H4 (cell line): Measurements from ENCODE around the gene SLC17A3. TPM values are rescaled to one million over a fixed set of nuclear protein-coding genes. Genes with fewer than 3 reads are reported as not detected.

Experiments
- DNase-seq: peaks from one replicate; pipeline ENCODE4 v3.0.0-alpha.2; 2015; ENCODE audit warnings: low spot score
- total RNA-seq: library from RNA; depleted of rRNA; stranded (reverse); fragments of >200 nt; shearing (Covaris generic); gene quantifications from 2 replicates; pipeline ENCODE4 v1.2.3, GENCODE V29; 2014

The SLC17A3 gene
- total RNA-seq, 1 experiment from 2014 or later, result 0.39 TPM

DNA sequence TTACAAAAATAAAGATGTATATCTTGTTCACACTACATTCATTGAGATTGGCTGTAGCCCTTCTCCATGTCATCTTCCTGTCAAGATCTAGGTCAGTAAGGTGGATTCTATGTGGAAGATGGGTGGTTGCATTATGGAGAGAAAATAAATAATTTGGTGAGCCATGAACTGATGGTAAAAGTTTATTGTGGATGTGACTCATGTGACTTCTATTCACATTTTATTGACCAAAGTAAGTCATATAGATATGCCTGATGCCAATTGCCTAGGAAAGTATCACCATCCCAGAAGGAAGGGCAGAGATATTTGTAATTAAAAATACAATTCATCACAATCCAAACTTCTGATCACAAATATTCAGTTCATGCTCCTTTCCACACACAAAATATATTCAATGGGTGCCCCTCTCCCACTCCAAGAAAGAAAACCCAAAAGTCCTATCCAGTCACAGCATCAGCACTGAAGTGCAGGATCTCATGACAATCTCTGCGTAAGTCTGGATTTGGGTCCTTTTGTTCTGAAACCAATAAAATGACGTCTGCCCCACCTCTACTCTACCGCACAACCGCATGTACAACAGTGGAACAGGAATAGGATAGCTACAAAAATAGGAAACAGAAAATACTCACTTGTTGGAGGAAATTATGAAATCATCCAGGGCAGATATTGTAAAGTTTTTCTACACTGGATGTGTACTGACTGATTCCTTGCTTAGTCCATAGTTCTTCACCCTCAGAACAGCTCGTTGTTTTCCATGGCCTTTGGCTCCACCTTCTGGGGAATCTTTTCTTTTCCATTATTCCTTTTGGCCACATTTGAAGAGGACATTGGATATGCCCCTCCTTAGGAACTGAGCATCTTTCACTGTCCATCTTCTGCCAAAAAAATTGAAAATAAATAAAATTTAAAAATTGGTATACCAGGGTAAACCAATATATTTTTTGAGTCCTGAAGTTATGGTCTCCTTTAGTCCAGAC, 16.1 kb upstream of the SLC17A3 start:
- peak; percentile 43 for DNase-seq

DNA sequence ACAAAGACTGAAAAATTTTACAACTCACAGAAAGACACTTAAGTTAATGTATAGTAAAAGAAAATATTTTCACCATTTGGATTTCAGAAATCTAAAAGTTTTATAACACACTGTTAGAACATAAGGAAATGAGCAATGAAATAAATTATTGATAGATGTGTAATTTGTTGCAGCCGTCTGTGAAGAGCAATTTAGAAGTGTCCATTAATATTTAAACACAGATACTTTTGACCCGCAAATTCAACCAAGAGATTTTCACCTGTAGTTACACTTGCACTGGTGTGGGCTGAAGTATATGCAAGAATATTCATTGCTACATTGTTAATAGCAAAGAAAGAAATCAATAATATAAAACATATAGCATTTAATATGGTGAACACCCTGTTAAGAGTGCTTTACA, 14.6 kb upstream of the SLC17A3 start:
- no peak for DNase-seq

DNA sequence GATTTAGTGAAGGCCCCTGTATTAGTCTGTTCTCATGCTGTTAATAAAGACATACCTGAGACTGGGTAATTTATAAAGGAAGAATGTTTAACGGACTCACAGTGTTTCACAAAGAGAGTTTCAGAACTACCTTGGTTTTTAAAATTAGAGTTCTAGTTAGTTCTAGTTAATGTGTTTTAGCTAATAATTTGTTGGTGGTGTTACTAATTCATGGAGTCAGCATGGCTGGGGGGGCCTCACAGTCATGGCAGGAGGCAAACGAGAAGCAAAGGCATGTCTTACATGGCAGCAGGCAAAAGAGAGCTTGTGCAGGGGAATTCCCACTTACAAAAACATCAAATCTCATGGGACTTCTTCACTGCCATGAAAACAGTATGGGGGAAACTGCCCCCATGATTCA, 12.0 kb upstream of the SLC17A3 start:
- no peak for DNase-seq

- peak; percentile 7 for DNase-seq
Observed at GRCh38 chr6:25883991-25884390, 9.9 kb upstream of the SLC17A3 start.

DNA sequence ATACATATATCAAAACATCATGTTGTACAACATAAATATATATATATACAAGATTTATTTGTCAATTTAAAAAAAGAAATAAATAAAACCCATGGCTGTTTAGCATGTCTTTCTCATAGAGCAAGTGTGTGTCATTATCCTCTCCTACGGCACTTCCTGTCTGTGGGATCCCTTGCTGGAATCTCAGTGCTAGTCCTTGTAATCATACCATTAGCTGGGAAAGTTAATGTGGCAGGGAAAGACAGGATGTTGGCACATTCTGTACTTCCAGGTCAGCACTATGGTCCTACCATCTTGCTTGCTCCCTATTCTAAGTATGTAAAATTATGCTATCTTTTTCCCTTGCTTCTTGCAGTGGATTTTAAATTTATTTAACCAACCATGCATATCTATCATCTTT, 9.5 kb upstream of the SLC17A3 start:
- DNase-seq, result peak; percentile 37

GRCh38 chr6:25882051-25882496, 8.0 kb upstream of the SLC17A3 start:
- no peak for DNase-seq

DNA sequence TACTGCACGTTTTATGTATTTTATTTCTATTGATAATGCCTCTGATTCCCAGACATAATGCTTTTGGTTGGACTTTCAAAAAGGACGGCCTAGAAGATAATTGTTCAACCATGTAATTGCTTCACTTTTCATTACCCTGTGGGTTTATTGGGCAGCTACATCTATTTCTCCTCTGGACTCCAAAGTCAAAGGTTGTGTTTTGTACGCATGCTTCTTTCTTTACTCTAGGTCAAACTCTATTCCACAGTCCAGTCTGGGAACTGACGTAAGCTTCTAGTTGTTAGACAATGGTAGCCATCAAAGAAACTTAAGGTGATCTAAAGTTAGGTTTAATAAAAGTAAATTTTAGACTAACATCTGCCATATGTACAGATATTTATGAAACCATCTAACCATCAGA, 6.6 kb upstream of the SLC17A3 start:
- no peak for DNase-seq

DNA sequence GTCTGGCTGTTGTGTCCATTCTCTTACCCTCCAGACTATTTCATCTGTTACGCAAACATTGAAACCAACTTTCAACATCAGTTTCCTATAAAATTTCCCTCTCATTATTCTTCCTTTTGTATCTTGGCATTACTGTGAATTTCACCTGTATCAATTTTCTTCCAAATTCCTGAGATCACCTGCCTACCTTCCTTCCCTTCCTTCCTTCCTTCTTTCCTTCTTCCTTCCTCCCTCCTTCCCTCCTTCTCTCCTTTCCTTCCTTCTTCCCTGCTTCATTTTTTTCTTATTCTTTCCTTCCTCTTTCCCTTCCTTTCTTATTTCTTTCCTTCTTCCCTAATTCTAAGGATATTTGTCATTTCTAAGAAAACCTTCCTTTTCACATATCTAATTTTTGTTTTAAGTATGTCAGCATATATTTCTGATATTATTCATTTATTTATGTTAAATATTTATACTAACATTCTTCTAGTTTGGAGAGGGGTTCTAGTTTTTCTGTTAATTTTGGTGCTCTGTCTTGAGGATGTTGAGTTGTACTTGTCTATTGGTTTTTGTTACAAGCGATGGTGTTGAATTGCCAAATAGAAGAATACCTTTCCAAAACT, 4.8 kb upstream of the SLC17A3 start:
- no peak for DNase-seq

DNA sequence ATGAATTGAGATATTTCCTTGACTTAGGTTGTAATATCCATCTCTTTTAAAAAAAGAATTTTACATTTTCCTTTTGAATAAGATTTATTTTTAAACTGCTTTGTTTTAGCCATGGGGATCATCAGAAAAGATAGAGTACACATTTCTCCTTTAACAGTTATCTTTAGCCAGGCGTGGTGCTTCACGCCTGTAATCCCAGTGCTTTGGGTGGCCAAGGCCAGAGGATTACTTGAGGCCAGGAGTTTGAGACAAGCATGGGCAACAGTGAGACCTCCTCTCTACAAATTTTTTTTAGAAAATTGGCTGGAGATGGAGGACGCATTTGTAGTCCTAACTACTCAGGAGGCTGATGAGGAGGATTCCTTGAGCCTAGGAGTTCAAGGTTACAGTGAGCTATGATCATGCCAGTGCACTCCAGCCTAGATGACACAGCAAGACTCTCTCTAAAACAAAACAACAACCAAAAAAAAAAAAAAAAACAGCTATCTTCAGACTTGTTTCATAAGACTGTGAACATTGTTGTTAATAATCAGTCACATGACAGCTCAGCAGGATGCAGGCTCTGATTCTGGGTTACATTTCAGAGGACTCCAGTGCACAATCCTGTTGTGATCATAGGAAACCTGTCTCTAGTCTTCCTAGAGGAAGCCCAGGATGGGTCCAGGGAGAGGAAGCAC, 2.0 kb upstream of the SLC17A3 start:
- no peak for DNase-seq

- DNase-seq, result no peak
Observed at GRCh38 chr6:25875563-25875905, 1.5 kb upstream of the SLC17A3 start.

DNA sequence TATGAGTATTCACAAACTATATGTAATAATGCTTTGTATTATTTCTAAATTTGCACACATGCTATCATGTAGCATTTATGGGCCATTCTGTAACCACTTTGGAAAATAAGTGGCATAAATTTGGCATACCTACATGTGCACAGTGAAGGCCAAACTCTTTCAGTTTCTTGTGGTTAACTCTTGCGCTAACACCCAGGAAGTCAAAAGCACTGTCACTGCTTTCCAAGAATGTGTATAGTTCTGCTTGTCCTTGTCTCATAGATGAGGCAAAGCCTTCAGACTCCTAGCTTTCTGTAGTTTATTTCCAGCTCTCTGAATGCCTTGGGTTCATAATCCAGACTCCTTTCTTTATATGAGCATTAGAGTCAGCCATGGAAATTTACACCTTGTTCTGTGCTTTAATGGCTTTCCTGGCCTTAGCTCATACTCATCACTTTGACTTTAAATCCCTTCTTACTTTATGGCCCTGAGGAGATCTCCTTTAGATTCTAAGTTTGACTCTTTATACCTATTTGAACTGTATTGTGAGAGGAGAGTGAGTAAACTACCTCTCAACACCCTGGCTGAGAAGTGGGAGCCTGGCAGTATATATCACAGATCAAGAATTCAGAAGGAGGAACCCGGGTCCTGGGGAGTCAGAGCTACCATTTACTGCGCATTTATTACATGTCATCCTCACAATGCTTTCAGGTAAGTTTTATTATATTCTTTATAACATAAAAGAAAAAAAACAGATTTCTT, 949 bp upstream of the SLC17A3 start:
- no peak for DNase-seq

- DNase-seq, result no peak
Observed at GRCh38 chr6:25872814-25873213, 1.2 kb downstream of the SLC17A3 start.

DNA sequence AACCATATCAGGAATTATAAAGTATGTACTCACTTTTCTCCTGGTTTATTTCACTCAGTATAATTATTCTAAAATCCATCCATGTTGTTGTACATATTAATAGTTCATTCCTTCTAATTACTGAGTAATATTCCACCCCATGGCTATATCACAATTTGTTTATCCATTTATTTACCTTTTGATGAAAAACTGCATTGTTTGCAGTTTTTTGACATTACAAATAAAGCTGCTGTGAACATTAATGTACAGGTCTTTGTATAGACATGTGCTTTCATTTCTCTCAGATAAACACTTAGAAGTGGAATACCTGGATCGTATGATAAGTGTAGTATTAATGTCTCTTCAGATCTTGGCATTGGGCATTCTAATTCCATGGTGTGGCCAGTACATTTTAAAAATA, 4.2 kb downstream of the SLC17A3 start:
- DNase-seq, result no peak

GRCh38 chr6:25868436-25869183, 5.4 kb downstream of the SLC17A3 start:
- DNase-seq, result peak; percentile 21

DNA sequence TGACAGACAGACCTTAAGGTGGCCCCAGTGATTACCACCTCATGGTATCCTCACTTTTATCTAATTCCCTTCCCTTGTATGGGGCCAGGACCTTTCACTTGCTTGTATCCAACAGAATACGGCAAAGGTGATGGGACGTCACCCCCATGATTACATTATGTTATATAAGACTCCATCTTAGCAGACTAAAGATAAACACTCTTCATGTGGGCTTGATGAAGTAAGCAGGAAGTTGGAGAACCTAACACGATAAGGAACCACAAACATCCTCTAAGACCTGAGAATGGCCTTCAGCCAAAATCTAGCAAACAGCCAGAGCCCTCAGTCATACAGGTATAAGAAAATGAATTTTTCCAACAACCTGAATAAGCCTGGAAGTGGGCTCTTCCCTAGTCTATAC, 8.0 kb downstream of the SLC17A3 start:
- peak; percentile 76 for DNase-seq

DNA sequence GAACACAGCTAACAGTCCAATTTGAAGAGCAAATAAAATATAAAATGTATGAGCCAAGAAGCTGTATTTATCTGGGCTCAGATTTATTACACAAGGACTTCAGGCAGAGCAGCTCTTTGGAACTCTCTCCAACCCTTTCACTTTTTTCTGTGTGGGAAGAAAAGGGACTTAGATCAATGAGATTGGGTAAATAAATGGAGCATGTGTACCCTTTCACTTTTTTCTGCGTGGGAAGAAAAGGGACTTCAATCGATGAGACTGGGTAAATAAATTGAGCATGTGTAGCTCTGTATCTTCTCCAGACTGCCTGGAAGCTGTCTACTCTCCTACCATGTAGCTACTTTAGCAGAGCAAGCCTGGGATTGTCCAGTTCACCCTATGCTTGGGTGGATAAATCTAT, 10.7 kb downstream of the SLC17A3 start:
- DNase-seq, result no peak

DNA sequence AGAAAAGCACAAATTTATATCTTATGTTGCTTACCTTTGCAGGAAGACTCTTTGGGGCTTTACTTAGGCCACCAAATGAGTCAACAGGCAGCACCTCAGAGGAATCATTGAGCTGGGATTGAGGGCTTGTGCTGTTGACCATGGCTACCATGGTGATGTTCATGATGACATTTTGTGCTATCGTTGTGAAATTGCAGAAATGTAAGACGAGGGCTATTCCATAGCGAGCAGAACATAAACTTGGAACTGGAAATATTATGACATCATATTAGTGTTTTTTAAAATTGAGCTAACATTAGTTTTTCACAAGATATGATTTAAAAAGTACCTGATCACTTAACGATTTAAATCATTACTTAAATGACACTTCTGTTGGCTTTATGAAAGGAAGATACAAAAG, 11.8 kb downstream of the SLC17A3 start:
- DNase-seq, result no peak

DNA sequence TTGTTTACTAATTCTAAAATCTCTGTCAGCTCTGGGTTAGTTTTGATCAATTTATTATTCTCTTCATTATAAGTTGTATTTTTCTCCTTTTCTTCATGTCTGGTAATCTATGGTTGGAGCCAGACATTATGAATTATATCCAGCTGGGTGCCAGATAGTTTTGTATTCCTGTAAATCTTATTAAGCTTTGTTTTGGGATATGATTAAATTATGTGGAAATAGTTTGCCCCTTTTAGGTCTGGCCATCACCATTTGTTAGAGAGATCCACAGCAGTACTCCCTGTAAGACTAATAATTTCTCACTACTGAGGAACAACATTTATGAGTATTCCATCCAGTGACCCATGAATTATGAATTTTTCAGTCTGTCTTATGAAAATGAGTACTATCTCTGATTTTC, 21.3 kb downstream of the SLC17A3 start:
- no peak for DNase-seq

DNA sequence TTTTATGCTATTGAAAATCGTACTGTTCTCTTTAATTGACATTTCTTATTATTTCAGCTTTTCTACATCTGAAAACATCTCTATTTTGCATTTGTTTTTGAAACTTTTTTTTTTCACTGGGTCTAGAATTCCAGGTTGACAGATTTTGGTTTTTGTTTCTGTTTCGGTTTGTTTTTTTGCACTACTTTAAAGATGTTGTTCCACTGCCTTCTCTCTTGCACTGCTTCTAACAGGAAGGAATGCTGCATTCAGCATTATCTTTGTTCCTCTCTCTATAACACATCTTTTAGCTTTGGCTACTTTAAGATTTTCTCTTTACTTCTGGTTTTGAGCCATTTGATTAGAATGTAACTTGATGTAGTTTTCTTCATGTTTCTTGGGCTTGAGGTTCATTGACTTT, 22.1 kb downstream of the SLC17A3 start:
- DNase-seq, result no peak

DNA sequence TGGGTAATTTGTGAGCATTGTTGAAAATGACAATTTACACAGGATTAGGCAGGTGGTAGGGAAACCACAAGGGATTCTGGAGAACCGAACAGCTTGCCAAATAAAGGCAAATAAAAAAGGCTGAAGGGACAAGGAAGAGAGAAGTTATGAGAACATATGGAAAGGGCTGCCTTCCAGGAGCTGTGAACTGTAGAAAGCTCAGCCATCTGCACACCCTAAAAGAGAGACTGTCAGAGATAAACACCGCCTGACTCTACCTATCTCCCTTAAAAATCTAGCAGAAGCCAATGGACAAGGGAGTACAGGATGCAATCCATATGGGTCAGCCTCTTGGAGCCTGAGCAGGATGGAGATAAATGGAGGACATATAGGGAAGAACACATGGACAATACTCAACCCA, 29.5 kb downstream of the SLC17A3 start:
- no peak for DNase-seq

DNA sequence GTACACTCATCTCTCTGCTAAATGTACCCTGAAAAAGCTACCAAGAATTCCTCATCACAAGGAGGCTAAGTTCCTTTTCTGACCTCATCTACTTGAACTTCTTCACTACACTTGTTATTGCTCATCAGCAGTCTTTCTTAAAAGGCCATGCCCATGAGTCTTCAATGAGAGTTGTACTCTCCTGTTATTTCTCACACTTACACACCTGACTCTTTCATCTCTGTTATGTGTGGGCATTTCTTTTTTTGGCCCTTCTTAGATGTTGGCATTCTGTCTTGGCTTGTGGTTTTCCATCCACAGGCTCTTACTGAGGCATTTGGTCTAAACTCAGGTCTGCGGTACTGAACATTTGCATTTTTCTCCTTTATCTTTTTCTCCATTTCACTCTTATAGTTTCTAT, 31.5 kb downstream of the SLC17A3 start:
- no peak for DNase-seq
